Upper lobe of right lung (tissue), 1 donor: Measurements from ENCODE around the gene ANKS1B. TPM values are rescaled to one million over a fixed set of nuclear protein-coding genes. Genes with fewer than 3 reads are reported as not detected.
"Not testable (repeated sequence)": the region's sequence is repeated elsewhere in the genome, so short reads cannot be mapped to it uniquely, and the experiment has no call there.

Source experiments
- ATAC-seq: fragments of 200-7000 bp; cut with Tn5 transposase; one replicate; pipeline ENCODE4 v1.9.1; 2020; ENCODE audit warnings: mild to moderate bottlenecking, moderate library complexity
- DNase-seq: peaks from one replicate; pipeline ENCODE4 v3.0.0-alpha.2; 2020
- H3K27ac ChIP-seq: fragments of 200-600 bp; one replicate; pipeline ENCODE4 v1.8.0; 2022
- H3K27me3 ChIP-seq: fragments of 200-600 bp; one replicate; pipeline ENCODE4 v1.8.0; 2022; ENCODE audit warnings: mild to moderate bottlenecking
- H3K36me3 ChIP-seq: fragments of 200-600 bp; one replicate; pipeline ENCODE4 v1.8.0; 2022
- H3K4me1 ChIP-seq: fragments of 200-600 bp; one replicate; pipeline ENCODE4 v1.8.0; 2022
- H3K4me3 ChIP-seq: fragments of 200-600 bp; one replicate; pipeline ENCODE4 v1.8.0; 2022; ENCODE audit warnings: mild to moderate bottlenecking
- H3K9me3 ChIP-seq: fragments of 200-600 bp; one replicate; pipeline ENCODE4 v1.8.0; 2022
- intact Hi-C: fragments of 100-400 bp; cut with DNase I; formaldehyde crosslinking; loops from one replicate; pipeline ENCODE4 v1.11.0; 2022
- total RNA-seq: library from RNA; stranded (reverse); fragmentation: NEBNext Ultra II Directional; extraction: Animal tissue kit (Norgen Biotek cat#: 25700); gene quantifications from one replicate; pipeline ENCODE4 v1.2.1, GENCODE V29; 2021
- TF ChIP-seq, protein P1 (sequence below): fragments of 200-600 bp; IDR thresholded peaks from one replicate; pipeline ENCODE4 v1.8.0; 2022; ENCODE audit warnings: antibody characterized with exemption
- donor health status: DM: no; HTN: yes; CAD: no; lungs with severe emphysema.

Gene ANKS1B
- total RNA-seq, 1 donor from 2014 or later = 5.3 TPM

DNA sequence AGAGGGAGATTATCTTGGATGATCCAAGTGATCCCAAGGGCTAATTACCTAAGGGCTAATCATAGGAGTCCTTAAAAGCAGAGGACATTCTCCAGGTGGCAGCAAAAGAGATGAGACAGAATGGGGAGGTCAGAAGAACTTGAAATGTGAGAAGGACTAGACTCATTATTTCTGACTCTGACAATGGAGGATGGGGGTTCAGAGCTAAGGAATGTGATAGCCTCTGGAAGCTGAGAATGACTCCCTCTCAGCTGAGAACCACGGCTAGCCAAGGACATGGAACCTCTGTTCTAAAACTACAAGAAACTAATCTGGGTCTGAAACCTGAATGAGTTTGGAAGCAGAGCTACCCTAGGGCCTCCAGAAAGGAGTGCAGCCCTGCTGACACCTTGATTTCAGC, 35.6 kb upstream of the ANKS1B start:
- TF ChIP-seq, protein P1, sequence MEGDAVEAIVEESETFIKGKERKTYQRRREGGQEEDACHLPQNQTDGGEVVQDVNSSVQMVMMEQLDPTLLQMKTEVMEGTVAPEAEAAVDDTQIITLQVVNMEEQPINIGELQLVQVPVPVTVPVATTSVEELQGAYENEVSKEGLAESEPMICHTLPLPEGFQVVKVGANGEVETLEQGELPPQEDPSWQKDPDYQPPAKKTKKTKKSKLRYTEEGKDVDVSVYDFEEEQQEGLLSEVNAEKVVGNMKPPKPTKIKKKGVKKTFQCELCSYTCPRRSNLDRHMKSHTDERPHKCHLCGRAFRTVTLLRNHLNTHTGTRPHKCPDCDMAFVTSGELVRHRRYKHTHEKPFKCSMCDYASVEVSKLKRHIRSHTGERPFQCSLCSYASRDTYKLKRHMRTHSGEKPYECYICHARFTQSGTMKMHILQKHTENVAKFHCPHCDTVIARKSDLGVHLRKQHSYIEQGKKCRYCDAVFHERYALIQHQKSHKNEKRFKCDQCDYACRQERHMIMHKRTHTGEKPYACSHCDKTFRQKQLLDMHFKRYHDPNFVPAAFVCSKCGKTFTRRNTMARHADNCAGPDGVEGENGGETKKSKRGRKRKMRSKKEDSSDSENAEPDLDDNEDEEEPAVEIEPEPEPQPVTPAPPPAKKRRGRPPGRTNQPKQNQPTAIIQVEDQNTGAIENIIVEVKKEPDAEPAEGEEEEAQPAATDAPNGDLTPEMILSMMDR = no peak
- Histone ChIP-seq H3K4me1 (no peaks in the 10 kb centered on the region), H3K27ac (no peak overlapping the region), H3K9me3 (no peaks in the 10 kb centered on the region), H3K4me3 (no peak overlapping the region), H3K36me3 (no peaks in the 10 kb centered on the region), H3K27me3 (no peaks in the 10 kb centered on the region)
- DNase-seq (no peak), ATAC-seq (no peak)
- intact Hi-C loops = no loop called here

DNA sequence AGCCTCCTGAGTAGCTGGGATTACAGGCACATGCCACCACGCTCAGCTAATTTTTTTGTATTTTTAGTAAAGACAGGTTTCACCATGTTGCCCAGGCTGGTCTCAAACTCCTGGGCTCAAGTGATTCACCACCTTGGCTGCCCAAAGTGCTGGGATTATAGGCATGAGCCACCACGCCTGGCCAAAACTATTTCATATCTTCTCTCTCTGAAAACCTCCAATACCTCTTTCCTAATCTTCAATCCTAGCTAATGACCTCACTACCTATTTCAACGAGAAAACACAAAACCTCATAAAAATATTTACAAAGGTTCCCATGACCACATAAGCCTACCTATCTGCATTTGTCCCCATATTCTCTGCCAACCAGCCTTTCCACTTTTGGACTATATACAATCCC, 32.3 kb upstream of the ANKS1B start:
- Histone ChIP-seq H3K36me3 (no peaks in the 10 kb centered on the region), H3K4me1 (no peaks in the 10 kb centered on the region), H3K27me3 (no peaks in the 10 kb centered on the region), H3K9me3 (no peaks in the 10 kb centered on the region), H3K4me3 (no peak overlapping the region), H3K27ac (no peak overlapping the region)
- TF ChIP-seq, protein P1 = no peak
- no peak for DNase-seq
- intact Hi-C loops = no loop called here
- no peak for ATAC-seq

DNA sequence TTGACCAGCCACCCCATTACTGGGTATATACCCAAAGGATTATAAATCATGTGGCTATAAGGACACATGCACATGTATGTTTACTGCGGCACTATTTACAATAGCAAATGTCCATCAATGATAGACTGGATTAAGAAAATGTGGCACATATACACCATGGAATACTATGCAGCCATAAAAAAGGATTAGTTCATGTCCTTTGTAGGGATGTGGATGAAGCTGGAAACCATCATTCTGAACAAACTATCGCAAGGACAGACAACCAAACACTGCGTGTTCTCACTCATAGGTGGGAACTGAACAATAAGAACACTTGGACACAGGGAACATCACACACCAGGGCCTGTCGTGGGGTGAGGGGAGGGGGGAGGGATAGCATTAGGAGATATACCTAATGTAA, 31.6 kb upstream of the ANKS1B start:
- ATAC-seq, H3K4me1 ChIP-seq, H3K27ac ChIP-seq, H3K4me3 ChIP-seq, intact Hi-C loops, H3K36me3 ChIP-seq, H3K9me3 ChIP-seq, DNase-seq, H3K27me3 ChIP-seq: not testable (repeated sequence)

DNA sequence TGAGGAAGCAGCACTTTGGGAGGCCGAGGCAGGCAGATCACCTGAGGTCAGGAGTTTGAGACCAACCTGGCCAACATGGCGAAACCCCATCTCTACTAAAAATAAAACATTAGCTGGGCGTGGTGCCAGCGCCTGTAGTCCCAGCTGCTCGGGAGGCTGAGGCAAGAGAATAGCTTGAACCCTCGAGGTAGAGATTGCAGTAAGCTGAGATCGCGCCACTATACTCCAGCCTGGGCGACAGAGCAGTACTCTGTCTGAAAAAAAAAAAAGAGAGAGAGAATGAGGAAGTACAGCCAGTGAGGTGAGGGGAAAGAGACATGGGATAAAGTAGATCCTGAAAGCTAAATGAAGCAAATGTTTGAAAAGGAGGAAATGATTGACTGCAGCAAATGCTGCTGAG, 21.1 kb upstream of the ANKS1B start:
- H3K27me3 ChIP-seq, H3K4me3 ChIP-seq, H3K27ac ChIP-seq, H3K36me3 ChIP-seq, DNase-seq, intact Hi-C loops, H3K4me1 ChIP-seq, ATAC-seq, H3K9me3 ChIP-seq: not testable (repeated sequence)

DNA sequence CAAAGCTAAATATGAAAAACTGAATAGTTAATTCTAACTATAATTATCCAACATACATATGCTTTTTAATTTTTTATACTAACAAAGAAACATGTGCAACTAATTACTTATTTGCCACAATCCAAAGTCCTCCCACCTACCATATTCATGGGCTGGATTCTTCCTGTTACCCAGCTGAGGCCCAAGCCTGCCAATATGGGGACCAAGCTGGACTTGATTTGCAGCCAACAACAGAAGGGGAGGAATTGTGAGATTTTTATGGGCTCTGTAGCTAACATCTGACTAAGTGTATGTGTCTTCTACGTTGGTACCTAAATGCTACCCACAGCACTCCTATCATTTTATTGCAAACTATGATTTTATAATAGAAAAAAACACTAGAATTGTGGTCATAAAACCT, 13.1 kb upstream of the ANKS1B start:
- intact Hi-C loops = no loop called here
- Histone ChIP-seq H3K4me3 (no peak overlapping the region), H3K27ac (no peak overlapping the region), H3K9me3 (no peaks in the 10 kb centered on the region), H3K4me1 (no peaks in the 10 kb centered on the region), H3K36me3 (no peaks in the 10 kb centered on the region), H3K27me3 (no peaks in the 10 kb centered on the region)
- DNase-seq = no peak
- TF ChIP-seq, protein P1 = no peak
- ATAC-seq = no peak

DNA sequence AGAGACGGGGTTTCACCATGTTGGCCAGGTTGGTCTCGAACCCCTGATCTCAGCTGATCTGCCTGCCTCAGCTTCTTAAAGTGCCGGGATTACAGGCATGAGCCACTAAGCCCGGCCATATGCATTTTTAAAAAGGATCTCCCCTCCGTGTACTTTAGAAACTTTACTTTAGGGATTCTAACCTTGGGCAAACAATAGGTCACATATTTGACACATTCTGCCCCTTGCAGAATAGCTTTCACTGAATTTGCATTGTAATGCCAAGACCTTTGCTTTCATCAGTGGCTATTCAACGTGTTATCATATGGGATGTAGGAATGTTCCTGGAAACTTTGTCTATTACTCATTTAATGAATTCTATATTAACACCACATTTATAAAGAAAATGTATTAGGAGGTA, 11.4 kb upstream of the ANKS1B start:
- ATAC-seq (no peak), DNase-seq (no peak)
- no peaks in the 10 kb centered on the region for H3K9me3 ChIP-seq
- H3K27me3 ChIP-seq = no peaks in the 10 kb centered on the region
- intact Hi-C loops = no loop called here
- TF ChIP-seq, protein P1 = no peak
- H3K4me3 ChIP-seq = no peak overlapping the region
- no peaks in the 10 kb centered on the region for H3K4me1 ChIP-seq
- H3K36me3 ChIP-seq = no peaks in the 10 kb centered on the region
- no peak overlapping the region for H3K27ac ChIP-seq

DNA sequence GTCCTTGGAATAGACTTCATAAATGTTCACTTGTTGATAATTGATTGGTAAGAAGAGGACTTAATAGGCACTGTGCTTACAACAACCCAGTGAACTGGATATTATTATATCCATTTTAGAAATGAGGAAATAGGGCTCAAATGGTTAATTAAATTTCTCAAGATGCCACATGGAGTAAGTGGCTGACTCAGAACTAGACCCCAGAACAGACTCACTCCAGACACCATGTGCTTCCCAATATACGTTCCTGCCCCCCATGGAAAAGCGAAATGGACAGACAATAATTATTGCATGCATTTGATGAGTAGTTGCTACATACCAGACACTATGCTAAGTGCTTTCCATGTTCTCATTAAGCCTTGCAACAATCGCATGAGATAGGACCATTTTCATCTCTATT, 895 bp upstream of the ANKS1B start:
- Histone ChIP-seq H3K27ac (no peak overlapping the region), H3K4me3 (peak overlapping the region; percentile 58), H3K9me3 (no peaks in the 10 kb centered on the region), H3K36me3 (no peaks in the 10 kb centered on the region), H3K27me3 (peaks cover 3% of the 10 kb centered on the region), H3K4me1 (peaks cover 6% of the 10 kb centered on the region)
- DNase-seq (no peak), ATAC-seq (no peak)
- TF ChIP-seq, protein P1 = no peak
- intact Hi-C loops = no loop called here
